ACC112 (cell line): ENCODE data around the gene FAM174B.

Experiments used
- H2AFZ ChIP-seq: fragments of 200-600 bp; sonication (generic); one replicate; pipeline ENCODE4 v1.6.0; 2017; ENCODE audit warnings: antibody characterized with exemption, low read length; ENCODE audit not compliant: unreplicated experiment
- H3K27ac ChIP-seq: fragments of 200-600 bp; sonication (generic); 2 replicates; pipeline ENCODE4 v1.5.1; 2014; ENCODE audit warnings: low read depth, mild to moderate bottlenecking, antibody characterized with exemption, low read length, moderate library complexity
- H3K27me3 ChIP-seq: fragments of 200-600 bp; sonication (generic); 2 replicates; pipeline ENCODE4 v1.6.1; 2014; ENCODE audit warnings: mild to moderate bottlenecking, antibody characterized with exemption, low read length, moderate library complexity, mixed read lengths; ENCODE audit not compliant: insufficient read depth
- H3K36me3 ChIP-seq: fragments of 200-600 bp; sonication (generic); 2 replicates; pipeline ENCODE4 v1.6.1; 2016; ENCODE audit warnings: mild to moderate bottlenecking, antibody characterized with exemption, low read length, moderate library complexity, mixed read lengths; ENCODE audit not compliant: insufficient read depth
- H3K4me1 ChIP-seq: fragments of 200-600 bp; sonication (generic); one replicate; pipeline ENCODE4 v1.6.1; 2016; ENCODE audit warnings: low read length, mixed read lengths; ENCODE audit not compliant: insufficient read depth, unreplicated experiment, control insufficient read depth
- H3K4me3 ChIP-seq: fragments of 200-600 bp; sonication (generic); 2 replicates; pipeline ENCODE4 v1.5.1; 2014; ENCODE audit warnings: mild to moderate bottlenecking, low read depth, low read length
- H3K79me2 ChIP-seq: fragments of 200-600 bp; sonication (generic); one replicate; pipeline ENCODE4 v1.6.0; 2016; ENCODE audit warnings: low read length; ENCODE audit not compliant: control insufficient read depth, unreplicated experiment, insufficient read depth

Gene FAM174B

GRCh38 chr15:92569778-92570177 is 85.8 kb downstream of the FAM174B start:
- no peaks in the 10 kb centered on the region for H3K79me2 ChIP-seq
- H3K36me3 ChIP-seq: no peaks in the 10 kb centered on the region

More at GRCh38 chr15:92569778-92570177, 85.8 kb downstream of the FAM174B start:
- Histone ChIP-seq H3K4me3 (no peak overlapping the region), H3K27ac (no peak overlapping the region), H2AFZ (no peak overlapping the region), H3K27me3 (no peaks in the 10 kb centered on the region; the same call in 1 of the 2 replicates), H3K4me1 (no peaks in the 10 kb centered on the region)
